GM18870 (cell line): Measurements from ENCODE around the gene ABCC10.

ENCODE experiments used
- ATAC-seq: cut with Tn5 transposase; IDR thresholded peaks from one replicate; pipeline ENCODE4 v1.9.1; 2021; ENCODE audit warnings: moderate library complexity; ENCODE audit not compliant: unreplicated experiment

ABCC10 gene

DNA sequence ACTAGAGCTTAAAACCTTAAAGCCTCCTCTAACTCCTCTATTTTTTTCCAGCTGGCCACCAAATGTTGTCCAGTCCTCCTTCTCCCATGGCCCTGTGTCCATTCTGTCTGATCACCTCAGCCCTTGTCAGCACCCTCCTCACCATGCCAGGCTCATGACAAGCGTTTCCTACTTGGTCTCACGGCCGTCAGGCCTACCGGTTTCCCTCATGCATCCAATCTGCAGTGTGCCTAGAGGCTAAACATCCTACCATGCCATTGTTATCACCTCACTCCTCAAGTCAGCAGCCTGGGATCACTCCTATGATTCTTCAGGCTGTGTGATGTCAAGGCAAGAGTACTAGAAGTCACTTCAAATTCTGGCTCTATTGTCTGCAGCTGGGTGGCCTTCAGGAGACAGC is 40.4 kb downstream of the ABCC10 start:
- no peak for ATAC-seq

DNA sequence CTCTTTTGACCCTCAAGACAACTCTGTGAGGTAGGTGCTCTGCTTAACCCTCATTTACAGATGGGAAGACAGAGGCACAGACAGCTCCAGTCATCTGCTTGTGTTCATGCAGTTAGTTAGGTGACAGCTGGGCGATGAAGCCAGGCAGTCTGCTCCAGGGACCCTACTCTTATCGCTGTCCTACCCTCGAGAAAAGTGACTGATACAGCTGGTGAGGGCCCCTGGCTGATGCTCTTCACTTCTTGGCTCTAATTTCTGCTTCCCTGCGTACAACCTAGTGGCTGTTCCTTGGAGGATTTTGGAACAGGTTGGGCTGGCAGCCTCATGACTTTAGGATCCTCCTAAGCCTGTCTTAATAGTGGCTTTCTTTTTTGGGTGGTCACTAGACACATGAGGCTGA is 40.9 kb downstream of the ABCC10 start:
- no peak for ATAC-seq

DNA sequence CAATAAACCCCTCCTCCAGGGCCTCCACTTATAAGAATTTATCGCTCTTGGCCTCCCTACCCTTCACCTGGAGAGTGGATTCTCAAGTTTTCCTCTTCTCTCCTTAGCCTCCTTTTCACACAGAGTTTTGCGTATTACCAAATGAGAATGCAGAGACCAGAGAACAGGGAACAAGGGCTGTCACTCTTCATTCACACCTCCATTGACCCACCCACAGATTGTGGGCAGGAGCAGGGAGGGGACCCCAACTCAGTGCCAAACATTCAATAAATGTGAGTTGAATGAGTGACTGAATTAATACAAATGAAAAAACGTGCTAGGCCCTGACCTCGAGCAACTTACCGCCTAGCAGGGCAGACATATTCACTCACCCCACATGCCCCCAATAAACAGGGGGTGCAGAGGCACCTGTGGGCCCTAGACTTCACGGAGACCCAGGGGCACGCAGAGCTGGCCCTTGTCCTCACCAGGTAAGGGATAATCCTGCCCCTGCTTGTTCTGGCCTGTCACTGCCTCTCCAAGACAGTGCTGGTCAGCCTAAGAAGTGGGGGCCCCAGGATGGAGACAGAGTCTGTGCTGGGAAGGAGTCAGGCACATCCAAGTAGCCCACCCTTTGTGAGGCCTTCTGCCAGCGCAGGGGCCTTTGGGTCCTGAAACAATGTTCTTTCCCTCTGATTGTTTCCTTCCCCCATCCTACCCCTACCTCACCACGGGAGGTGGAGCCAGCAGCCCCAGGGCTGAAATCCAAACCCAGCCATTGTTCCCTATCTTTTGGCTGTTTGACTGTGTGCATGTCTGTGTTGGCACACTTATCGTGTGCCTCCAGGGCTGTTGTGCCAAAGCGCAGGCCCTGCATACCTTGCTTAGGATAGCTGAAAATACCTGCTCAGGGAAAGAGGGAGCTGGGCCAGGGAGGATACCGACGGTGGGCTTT is 41.7 kb downstream of the ABCC10 start:
- ATAC-seq: no peak

DNA sequence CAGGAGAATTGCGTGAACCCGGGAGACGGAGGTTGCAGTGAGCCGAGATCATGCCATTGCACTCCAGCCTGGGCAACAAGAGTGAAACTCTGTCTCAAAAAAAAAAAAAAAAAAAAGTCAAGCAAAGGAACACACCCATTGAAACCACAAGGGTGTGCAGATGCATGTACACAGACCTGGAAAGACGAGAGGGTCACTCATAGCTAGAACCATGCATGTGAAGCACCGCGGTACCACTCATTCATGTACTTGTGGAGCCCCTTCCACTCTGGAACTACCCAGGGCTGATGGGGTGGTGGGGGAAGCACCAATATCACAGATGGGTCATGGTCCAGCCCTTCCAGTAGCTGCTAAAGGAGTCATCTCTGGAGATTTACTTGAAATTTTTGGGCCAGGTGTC is 42.6 kb downstream of the ABCC10 start:
- ATAC-seq: no peak

DNA sequence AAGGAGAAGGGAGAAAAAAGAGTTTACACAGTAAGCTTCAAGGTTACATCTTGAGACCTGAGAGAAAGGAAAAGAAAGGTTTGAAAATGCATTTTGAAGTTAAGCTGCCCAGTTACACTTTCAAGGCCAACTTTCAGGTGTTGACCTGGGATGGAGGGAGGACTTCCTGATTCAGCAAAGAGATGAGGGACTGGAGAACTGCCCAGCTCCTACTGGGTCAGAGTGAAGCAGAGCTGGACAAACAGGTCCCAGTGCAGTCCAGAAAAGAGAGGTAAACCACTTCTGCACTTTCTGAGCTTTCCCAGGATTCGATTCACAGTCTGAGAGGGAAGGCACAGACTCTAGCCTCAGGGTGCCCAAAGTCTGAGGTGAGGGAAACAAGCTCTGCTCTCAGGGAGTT is 44.1 kb downstream of the ABCC10 start:
- ATAC-seq: no peak

DNA sequence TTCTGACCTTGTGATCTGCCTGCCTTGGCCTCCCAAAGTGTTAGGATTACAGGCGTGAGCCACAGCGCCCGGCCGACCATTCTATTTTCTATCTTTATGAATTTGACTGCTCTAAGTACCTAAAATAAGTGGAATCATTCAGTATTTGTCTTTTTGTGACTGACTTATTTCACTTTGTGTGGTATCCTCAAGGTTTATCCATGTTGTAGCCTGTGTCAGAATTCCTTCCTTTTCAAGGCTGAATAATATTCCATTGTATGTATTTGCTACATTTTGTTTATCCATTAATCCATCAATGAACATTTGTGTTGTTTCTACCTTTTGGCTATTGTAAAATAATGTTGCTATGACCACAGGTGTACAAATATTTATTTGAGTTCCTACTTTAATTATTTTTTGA is 45.2 kb downstream of the ABCC10 start:
- ATAC-seq: no peak

DNA sequence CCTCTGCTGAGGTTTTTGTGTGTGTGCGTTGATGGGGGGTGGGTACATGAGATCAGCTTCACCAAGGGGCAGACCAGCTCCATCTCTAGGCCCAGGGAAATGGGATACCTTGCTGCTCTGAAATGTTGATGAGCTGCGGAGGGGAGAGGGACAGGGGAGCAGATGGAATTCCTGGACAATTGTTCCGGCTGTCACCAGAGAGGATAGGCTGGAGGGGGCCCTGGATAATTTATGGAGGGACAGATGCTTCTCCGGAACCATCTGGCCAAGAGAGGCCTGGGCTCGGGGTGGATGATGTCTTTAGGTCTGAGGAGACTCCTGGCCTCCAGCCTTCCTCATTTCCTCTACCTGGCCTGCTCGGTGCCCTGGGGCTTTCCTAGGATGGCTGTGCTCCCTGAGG is 48.2 kb downstream of the ABCC10 start:
- ATAC-seq: no peak

DNA sequence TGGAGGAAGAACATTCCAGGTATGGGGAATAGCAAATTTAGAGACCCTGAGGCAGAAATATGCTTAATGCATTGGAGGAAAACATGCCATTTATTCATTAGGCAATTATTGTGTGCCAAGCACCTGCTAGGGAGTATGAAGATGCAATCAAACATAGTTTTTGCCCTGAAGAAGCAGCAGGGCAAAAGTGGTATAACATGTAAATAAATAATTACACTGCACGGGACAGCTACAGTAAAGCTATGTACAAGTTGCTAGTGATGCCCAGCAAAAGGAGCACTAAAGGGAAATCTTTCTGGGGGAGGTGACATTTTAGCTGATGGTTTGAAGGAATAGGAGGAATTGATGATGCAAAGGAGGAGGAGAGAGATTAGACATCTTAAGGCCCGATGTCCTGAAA is 49.4 kb downstream of the ABCC10 start:
- ATAC-seq: no peak

DNA sequence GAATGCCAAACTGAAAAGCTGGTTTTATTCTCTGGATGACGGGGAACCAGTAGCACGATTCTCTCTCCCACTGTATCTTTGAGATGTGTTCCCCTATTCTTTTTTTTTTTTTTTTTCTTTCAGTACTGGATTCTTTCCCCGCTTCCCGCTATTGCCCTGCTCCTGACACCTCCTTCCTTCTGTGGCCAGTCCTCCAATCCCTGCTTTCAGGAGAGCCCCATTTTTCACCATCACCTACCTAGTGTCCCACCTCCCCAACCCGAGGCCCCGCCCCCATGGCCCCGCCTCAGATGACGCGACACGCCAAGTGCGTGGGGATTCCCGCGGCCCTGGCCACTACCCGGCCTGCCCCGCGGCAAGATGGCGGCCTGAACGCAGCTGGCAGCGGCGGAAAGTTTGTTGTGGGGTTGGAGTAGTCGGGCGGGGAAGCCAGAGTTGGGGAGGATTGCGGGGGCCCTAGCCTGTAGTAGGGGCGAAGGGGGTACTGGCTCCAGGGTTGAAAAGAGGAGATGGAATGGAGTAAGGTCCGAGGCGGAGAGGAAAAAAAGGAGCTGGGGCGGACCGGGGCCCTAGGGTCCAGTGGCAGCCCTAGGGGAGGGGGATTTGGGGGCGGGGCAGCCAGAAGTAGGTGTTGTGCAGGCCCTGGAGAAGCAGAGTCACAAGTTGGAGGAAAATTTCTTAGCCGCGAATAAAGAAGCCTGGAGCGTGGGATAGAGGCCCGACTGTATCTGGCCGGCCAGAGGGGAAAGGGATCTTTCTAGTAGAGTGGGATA is 50.1 kb downstream of the ABCC10 start, which contains the start of gene TJAP1:
Gene TJAP1 (plus strand): TSS at position 336 of the 773 bp plus-strand sequence. CDS start 21,432 bp downstream, outside the sequence.
- peak; percentile 63 for ATAC-seq

DNA sequence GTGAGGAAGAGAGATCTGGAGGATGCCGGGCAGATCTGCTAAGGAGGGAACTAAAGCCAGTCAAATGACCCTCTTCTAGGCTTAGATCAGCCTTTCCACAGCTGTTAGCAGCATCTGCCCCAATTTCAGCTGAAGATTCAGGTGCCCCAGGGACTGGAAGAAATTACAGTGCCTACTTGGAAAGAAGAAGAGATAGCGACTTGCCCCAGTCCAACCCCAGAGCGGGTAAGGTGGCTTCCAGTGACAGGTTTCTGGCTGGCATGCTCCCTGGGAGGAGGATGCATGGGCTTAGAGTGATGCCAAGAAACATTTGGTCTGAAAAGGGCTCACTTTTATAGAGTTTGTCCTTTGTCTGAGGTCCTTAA is 50.6 kb downstream of the ABCC10 start:
- no peak for ATAC-seq

DNA sequence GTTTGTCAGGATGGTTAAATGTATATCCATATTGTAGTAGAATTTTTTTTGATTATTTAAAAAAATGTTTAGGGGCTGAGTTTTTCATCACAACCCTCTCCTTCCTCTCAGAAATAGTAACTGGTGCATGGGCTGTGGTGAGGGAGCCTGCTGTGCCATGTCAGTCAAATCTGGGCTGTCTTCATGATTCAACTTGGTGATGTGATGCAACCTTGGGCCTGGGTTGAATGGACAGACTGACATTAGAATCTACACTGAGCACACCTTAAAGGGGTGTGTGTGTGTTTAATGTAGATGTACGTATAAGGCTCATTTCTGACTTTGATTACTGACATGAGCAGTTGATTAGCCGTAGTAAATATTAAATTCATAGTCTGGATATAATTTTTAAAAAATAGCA is 53.7 kb downstream of the ABCC10 start:
- no peak for ATAC-seq

DNA sequence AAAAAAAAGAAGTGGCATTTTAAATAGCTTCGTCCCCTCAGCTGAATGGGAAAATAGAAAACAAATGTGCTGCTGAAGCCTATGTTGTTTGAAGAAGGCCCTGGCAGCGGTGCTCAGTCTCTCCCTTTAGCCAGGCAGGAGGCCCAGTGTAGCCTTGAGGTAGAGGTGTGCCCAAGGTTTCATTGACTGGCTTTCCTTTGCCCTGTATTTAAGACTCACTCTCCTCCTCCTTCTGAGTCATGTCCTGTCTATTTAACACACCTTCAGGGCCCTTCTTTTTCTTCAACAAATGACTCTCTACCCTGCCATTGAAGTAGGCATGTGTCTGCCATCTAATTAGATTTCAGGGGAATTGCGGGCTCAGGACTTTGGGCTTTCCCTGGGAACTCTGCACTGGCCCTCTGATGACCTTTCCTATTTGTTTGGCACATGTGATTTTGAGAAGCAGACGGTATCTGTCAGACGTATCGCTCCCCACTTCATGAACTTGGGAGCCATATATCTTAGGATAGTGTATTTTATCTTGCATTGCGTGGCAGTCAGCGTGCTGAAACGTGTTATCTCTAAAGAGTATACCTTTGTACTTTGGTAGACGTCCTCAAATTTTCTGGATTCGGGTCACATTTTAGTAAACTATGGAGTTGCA is 54.4 kb downstream of the ABCC10 start:
- no peak for ATAC-seq

DNA sequence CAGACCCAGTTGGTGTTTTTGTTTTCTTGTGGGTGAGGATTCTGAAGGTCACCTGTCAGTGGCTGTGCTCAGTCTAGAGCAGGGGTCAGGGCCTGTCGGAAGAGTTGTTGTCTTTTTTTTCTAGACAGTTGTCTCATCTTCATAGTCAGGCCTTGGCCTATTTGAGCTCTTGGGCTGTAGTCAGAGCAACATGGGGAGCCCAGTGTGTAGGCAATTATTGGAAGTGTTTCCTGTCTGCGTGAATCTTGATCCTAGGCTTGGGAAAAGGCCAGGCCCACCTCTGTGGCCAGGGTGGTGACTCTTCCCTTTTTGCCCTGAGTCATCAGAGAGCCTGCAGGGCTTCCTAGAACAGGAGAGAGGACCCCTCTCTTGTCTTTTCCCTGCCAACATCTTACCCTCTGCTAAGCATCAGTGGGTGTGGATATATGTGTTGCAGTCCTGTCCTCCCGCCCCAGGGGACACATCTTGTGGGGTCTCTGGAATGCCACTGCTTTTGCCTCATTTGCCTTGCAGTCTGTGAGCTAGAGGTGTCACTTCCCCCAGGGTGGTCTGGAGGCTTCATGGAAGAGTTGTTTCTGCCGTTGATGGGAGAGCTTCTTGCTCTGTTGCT is 61.4 kb downstream of the ABCC10 start:
- ATAC-seq: no peak

DNA sequence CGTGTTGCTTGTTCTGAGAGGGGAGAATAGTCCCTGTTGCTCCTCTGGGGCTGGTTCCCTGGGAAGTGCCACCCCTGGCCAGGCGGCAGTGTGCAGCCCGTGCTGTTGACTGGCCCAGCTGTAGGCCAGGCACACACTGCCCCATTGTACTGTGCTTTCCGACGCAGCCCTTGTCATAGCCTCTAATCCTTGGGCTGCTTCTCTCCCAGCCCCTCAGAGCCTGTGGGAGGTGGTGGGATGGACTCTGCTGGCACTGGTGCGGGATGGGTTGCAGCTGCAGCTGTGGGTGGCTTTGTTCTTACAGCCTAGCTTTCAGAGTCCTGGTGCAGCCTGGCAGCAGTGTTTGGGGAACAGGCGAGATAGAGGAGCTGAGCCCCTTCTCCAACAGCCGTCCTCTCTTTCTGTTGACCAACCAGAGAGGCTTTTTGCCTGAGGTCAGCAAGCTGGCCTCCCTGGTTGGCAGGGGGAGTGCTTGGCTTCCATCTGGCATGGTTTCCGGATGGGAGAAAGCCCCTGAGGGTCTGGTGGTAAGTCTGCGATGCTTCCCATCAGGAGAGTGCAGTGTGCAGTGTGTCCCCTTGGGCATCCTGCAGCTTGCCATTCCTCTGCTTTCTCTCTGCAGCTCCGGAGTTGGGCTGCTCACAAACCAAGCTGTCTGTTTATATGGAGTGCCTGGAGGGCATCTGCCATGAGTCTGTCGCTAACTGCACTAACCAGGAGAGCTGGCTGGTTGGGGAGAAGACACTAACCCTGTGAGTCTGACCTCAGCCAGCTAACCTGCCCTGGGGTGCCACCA is 62.1 kb downstream of the ABCC10 start:
- ATAC-seq: no peak

DNA sequence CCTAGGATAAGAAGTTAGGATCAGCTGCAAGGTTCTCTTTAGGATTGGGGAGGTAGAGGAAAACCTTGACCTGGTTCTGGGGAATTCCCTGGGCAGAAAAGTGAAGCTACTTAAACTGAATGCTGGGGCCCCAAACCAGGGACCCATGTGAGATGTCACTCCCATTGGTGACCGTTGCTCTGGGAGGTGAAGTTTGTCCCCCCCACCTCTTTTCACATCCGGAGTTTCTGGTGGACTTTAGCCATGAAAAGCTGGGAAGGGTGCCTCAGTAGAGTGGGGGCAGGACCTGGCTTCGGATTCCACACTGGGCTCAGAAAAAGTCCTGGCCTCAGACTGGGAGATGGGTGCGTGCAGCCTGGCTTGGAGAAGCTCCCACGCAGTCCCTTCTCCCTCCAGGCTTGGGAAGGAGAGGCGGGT is 63.2 kb downstream of the ABCC10 start:
- no peak for ATAC-seq

DNA sequence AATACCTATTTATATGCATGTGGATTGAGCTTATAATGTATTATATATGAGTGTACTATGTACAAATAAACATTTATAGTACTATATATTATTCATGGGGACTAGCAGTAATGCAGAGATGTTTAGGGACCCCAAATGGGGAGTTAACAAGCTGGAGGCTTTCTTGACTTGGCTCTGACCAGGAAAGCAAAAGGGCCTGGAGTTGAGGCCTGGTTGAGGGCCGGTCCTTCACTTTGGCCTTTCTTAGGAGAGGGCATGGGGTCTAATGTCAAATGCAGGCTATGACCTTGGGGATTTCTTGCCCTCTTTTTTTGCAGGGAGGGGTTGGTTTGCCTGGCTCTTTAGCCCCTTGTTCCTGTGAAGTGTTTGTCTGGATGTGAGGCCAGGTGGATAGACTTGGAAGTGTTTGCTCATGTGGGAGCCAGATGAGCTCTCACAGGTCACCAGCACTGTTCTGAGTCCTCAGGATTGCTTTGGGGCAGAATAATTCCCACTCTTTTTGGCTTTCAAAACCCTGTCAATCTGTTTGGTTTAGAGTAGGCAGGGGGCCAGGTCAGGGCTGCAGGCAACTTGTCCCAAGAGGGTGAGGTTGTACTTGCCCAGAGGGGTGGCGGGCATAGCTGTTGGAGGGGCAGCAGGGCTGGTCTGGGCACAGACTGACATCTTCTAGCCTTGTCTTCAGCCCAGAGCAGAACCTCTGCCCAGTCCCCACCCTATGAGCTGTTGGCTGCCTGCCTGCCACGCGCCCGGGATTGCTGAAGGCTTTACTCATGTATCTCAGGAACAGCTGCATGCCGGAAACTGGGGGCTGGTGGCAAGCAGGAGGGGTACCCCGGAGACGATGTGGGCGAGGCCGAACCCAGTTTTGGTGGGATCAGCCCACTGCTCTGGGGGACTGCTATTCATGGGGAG is 64.7 kb downstream of the ABCC10 start:
- ATAC-seq: no peak

DNA sequence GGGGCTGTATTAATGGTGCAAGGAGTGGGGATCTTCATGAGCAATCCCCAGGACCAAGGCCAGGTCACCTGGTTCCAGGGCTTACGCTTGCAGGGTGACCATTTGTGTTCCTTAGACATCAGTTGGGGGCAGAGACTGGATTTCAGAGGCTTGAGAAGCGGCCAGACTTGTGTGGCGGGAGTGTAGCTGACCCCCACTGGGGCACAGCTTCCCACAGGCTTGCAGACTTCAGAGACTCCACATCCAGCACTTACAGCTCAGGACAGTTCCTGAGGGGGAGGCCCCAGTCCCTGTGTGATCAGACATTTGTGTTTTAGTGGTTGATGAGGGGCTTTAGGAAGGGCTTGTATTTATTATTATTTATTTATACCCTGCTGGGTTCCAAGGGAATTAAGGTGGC is 65.3 kb downstream of the ABCC10 start:
- ATAC-seq: no peak

DNA sequence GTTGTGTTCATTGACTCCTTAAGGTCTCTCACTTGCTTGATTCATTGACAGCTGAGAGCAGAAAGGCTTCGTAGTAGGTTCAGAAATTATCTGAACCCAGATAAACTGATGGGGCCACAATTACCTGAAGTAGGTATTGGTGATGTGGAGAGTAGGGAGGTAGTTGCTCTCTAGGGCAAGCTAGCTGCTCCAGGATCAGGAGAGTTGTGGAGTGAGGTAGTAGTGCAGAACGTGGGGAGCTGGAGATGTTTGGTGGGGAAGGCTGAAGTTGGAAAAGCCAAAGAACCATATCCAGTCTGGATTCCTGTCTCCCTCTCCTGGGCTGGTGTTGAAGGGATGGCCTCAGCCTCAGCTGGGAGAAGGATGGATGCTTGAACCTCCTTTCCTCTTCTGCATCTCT is 65.9 kb downstream of the ABCC10 start:
- no peak for ATAC-seq

DNA sequence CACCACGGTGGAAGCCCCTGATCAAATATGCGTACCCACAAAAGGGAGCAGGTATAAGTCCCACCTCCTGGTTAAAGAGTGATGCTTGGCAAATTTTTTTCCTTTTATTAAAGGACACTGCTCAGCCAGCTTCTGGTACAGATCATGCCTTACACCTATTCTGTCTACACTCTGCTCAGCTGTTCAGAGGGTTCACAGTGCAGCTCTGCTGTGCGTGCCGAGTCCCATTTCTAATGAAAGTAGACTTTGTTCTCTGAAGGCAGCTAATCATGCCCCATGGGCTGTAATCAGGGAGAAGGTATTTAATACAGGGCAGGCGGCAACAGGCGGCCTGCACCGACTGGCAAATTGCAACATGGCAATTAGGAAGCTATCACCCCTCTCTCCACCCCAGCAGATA is 66.5 kb downstream of the ABCC10 start:
- no peak for ATAC-seq
